Stimulated activated CD4-positive, alpha-beta T cell treated with anti-CD3 and anti-CD28 coated beads, Interleukin-2, amount 100 ng/mL, for 4 hours (primary cell): ENCODE data around the gene CACNA1E.

Experiments used
- DNase-seq: peaks from one replicate; pipeline ENCODE4 v3.0.0-alpha.2; 2020; ENCODE audit warnings: low read depth

Gene CACNA1E

GRCh38 chr1:181587870-181588438 is 104.6 kb downstream of the CACNA1E start:
- DNase-seq = no peak

DNA sequence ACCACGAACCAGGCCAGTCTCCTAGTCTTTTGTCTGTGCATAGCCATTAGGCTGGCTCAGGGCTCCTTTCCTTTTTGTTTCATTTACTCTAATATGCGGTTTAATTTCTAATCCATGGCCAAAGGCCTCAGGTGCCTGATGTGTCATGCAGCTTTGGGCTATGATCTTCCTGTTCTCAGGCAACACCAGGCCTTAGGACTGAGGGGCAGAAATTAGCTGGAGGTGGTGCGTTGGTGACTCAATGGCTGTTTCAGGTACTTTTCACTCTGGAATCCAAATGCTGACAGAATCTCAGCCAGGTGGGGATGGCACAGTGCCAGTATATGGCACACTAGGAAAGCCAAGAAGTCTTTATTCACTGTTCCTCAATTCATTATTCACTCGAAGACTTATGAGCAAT is 105.3 kb downstream of the CACNA1E start:
- no peak for DNase-seq

- DNase-seq = no peak
Observed at GRCh38 chr1:181592255-181592859, 109.0 kb downstream of the CACNA1E start.

DNA sequence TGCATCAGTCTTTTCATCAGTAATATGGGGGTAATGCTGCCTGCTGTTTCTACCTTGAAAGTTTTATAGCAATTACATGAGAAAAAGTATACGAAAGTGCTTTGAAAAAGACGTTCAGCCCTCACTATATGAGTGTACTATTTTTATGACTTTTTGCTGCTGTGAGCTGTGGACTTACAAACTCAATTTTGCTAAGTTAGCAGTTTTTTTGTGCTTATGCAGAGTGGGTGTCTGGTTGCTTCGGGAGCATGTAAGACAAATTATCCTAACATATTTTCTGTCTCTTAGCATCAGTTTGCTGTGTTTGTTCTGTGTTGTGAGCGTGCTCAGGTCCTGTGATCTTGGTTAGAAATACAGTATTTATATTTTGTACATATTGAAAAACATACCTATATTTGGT is 109.7 kb downstream of the CACNA1E start:
- no peak for DNase-seq

DNA sequence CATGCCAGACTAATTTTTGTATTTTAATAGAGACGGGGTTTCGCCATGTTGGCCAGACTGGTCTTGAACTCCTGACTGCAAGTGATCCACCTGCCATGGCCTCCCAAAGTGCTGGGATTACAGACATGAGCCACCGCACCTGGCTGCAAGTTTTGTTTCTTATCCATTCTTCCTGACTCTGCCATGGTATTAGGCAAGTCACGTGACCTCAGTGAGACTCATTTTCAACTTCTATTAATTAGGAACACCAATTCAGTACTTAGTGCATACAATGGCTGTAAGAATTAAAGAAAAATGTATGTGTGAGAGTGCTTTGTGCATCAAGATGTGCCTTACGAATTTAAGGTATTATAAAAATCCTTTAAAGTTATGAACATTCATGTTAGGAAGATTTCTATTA is 111.2 kb downstream of the CACNA1E start:
- no peak for DNase-seq

DNA sequence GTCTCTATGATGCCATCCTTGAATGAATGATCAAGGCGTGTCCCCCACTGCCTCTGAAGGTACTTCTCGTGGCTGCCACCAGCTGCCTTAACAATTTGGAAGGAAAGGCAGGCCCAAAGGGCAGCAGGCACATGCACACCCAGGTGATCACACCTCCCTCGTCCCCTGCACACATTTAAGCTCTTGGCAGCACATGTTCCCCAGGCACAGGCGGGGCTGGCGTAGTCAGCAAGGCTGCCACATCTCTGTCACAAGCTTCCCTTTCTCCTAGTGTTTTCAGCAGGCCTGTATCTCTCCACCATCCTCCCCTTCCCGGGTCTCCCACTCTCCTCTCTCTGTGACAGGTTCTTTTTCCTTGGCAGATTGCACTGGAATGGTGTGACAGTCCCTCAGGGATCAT is 111.9 kb downstream of the CACNA1E start:
- DNase-seq = no peak

DNA sequence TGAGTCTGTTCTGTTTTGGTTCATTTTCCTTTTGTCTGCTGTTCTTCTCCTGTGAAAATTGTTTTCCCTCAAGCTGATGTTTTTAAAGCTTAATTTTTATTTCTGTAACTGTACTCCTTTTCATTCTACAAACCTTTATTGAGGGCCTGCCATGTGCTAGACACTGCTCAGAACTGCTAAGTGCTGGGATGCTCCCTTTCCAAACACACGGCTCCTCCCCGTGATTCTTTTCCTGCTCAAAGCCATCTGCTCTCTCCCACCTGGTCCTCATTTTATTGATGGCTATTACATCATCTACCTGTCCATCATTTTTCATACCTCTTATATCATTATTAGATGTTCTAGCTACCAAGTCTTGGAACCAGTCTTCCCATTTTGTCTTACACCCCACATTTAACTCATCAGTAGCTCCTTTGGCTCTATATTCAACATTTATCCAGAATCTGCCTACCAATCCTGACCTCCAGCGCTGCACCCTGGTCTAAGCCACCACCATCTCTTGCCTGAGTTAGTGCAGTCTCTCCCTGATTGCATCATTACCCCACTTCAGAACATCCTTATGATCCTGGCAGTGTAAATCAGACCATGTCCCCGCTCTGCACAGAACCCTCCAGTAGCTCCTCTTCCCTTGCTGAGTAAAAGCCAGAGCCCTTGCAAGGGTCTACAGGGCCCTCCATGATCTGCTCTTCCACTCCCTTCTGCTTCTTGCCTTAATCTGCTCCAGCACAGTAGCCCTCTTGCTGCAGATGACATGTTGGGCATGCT is 118.1 kb downstream of the CACNA1E start:
- no peak for DNase-seq

DNA sequence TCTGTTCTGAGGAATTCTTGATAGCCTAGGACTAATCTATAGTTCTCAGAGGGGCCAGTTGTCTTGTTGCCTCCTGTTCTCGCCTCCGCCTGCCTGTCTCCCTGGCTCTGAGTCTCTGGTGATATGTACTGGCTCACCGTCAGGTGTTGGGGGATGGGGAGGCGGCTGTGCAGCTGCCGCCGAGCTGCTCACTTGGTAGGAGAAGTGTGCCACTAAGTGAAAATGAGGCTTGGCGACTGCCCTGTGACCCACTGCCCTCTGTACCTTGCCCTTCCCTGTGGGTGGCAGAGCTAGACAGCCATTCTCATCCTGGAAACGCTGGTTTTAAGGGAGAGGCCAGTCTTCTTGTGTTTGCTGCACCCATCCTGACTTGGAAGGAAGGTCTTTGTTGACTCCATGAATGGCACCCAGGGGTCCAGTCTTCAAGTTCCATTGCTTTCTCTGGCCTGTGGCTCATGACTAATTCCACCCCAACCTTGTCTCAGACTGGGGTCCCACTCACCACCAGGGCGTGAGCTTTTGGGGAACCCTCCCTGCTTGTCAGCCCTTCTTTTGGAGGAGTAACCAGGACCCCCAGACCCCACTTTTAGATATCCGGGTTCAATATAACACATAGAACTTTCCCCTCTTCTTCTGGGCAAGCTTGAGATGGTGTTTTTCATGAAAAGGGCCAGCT is 120.6 kb downstream of the CACNA1E start:
- no peak for DNase-seq

GRCh38 chr1:181604482-181605249 is 121.3 kb downstream of the CACNA1E start:
- DNase-seq = no peak

GRCh38 chr1:181607524-181607923 is 124.2 kb downstream of the CACNA1E start:
- DNase-seq = no peak

- DNase-seq = no peak
Observed at GRCh38 chr1:181608386-181608785, 125.1 kb downstream of the CACNA1E start.

GRCh38 chr1:181608948-181609347 is 125.6 kb downstream of the CACNA1E start:
- no peak for DNase-seq

- no peak for DNase-seq
Observed at GRCh38 chr1:181612100-181612499, 128.8 kb downstream of the CACNA1E start.

DNA sequence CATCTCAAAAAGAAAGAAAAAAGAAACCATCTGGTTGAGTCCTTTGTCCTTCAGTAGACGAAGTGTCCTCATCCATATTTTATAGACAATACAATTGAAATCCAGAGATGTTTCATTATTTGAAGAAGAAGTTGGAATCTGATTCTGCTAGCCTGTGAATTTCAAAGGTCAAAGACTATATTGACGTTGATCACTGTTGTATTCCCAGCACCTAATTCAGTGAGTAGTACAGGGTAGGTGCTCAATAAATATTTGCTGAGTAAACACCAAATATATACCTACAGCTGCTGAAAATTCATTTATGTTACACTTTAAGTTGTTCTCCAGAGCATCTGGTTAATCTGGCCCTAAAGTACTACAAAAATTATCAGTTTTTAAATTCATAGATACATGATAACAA is 135.2 kb downstream of the CACNA1E start:
- DNase-seq = no peak

GRCh38 chr1:181620183-181620582 is 136.9 kb downstream of the CACNA1E start:
- no peak for DNase-seq

- no peak for DNase-seq
Observed at GRCh38 chr1:181623850-181624249, 140.5 kb downstream of the CACNA1E start.

GRCh38 chr1:181626279-181626938 is 143.1 kb downstream of the CACNA1E start:
- DNase-seq = no peak

DNA sequence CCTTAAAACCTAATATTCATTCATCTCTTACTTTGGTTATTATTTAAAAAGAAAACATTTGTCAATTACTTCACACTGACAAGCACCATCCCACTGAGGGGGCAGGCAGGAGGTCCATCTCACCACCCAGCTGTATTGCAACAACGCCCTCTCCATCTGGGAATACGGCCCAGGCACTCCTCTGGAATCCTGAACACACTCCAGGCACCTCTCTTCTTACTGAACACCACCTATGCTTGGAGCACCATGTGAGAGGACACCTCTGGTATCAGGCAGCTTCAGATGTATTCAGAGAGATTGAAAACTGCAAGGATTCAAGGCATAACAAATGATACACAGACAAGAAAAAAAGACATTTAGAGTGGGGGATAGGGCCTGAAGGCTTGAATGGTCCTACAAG is 147.1 kb downstream of the CACNA1E start:
- no peak for DNase-seq

DNA sequence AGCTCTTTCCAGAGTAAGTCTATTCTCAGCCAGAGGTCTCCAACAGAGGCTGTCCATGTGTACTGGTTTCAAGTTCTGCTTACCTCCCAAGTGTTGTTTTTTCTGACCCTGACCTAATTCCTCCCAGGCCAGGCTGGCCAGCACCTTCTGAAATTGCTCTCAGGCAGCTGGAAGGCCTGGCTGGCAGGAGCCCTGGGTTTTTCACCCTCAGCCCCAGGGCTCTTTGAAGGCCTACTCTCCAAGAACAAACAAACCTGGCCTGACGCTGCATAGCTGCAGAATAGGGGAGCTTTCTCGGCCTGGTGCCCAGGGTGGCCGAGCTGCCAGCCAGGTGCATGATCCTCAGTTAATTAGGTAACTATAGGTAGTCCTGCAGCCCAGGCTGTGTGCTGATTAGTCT is 147.5 kb downstream of the CACNA1E start:
- no peak for DNase-seq

GRCh38 chr1:181632492-181632891 is 149.2 kb downstream of the CACNA1E start:
- no peak for DNase-seq

DNA sequence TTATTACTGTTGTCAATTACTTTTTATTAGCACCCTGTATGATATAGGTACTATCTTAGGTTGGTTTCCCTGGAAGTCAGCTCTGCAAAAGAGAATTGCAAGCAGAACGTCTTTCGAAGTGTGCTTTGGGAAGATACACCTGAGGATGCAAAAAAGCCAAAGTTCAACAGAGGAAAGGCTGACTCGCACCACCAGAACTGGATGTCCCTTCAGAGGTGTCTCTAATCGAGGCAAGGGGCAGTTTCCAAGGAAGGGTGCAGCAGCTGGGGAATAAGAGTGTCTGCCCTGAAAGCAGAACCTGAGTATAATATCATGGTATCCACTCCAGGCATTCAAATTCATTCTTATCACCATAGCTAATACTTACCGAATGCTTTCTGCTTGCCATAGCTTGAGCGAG is 149.6 kb downstream of the CACNA1E start:
- no peak for DNase-seq

GRCh38 chr1:181635110-181635509 is 151.8 kb downstream of the CACNA1E start:
- no peak for DNase-seq
